ENCODE data around the gene NRG3.

DNA sequence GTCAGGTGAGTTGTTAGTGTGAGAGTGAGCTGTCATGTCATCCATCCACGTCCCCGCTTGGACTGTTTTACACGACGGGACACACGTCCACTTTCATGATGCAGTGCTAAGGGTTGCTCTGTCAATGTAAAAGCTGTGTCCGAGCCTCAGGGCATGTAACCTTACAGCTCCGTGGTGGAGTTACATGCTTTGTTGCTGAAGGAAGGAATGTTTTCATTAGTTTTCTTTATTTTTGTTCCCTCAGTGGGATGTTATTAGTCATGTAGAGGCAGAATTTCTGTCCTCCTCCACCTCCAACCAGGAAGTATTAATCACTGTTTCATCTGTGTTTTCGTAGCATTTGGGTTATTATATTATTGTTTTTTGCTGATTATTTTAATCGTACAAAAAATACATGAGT lies 88.6 kb downstream of the NRG3 start:
- TF ChIP-seq, protein P1, sequence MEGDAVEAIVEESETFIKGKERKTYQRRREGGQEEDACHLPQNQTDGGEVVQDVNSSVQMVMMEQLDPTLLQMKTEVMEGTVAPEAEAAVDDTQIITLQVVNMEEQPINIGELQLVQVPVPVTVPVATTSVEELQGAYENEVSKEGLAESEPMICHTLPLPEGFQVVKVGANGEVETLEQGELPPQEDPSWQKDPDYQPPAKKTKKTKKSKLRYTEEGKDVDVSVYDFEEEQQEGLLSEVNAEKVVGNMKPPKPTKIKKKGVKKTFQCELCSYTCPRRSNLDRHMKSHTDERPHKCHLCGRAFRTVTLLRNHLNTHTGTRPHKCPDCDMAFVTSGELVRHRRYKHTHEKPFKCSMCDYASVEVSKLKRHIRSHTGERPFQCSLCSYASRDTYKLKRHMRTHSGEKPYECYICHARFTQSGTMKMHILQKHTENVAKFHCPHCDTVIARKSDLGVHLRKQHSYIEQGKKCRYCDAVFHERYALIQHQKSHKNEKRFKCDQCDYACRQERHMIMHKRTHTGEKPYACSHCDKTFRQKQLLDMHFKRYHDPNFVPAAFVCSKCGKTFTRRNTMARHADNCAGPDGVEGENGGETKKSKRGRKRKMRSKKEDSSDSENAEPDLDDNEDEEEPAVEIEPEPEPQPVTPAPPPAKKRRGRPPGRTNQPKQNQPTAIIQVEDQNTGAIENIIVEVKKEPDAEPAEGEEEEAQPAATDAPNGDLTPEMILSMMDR (IDR thresholded peaks at IDR 0.05): no peak
- TF ChIP-seq POLR2AphosphoS5 (IDR thresholded peaks at IDR 0.05): no peak

All from prostate gland (tissue), 2 donors.